Kidney (tissue), 14 donors: ENCODE data around the gene TCF7L2. TPM values are rescaled to one million over a fixed set of nuclear protein-coding genes. Genes with fewer than 3 reads are reported as not detected.

Experiments
- DNase-seq, 5 donors: peaks; one replicate each; pipeline ENCODE4 v3.0.0-alpha.2; 2013 to 2020
- FAIRE-seq: peaks from 2 replicates; lab custom pipeline; 2012; peaks lifted over from hg19 to GRCh38; lab: Jason Lieb, UNC
- H3K27ac ChIP-seq, 2 donors: one replicate each; pipeline ENCODE4 v1.7.0; 2013; ENCODE audit warnings: low read depth in 2 of 2, low read length in 2 of 2, inconsistent platforms in 1 of 2
- H3K27me3 ChIP-seq: one replicate; pipeline ENCODE4 v1.7.1; 2013; ENCODE audit warnings: low read length, inconsistent platforms; ENCODE audit not compliant: control insufficient read depth, insufficient read depth
- H3K36me3 ChIP-seq, 3 donors: one replicate each; pipeline versions ENCODE4 v1.7.0 to v1.7.1; 2013; ENCODE audit warnings: low read length in 3 of 3, control low read depth in 1 of 3, inconsistent platforms in 1 of 3; ENCODE audit not compliant: insufficient read depth in 3 of 3, control insufficient read depth in 2 of 3
- H3K4me1 ChIP-seq, 3 donors: one replicate each; pipeline versions ENCODE4 v1.7.0 to v1.7.1; 2013; ENCODE audit warnings: low read length in 3 of 3, inconsistent platforms in 1 of 3, low read depth in 1 of 3; ENCODE audit not compliant: control insufficient read depth in 2 of 3, insufficient read depth in 2 of 3
- H3K4me3 ChIP-seq, 3 donors: one replicate each; pipeline versions ENCODE4 v1.7.0 to v1.8.1; 2013; ENCODE audit warnings: low read length in 3 of 3, control low read depth in 1 of 3, inconsistent platforms in 1 of 3
- H3K9ac ChIP-seq, 3 donors: one replicate each; pipeline versions ENCODE4 v1.7.0 to v1.7.1; 2013; ENCODE audit warnings: low read length in 3 of 3, control low read depth in 1 of 3, inconsistent platforms in 1 of 3
- H3K9me3 ChIP-seq, 3 donors: one replicate each; pipeline versions ENCODE4 v1.7.0 to v1.7.1; 2013; ENCODE audit warnings: low read length in 3 of 3, control low read depth in 1 of 3, inconsistent platforms in 1 of 3; ENCODE audit not compliant: control insufficient read depth in 2 of 3, insufficient read depth in 1 of 3
- intact Hi-C: fragments of 100-400 bp; cut with DNase I; formaldehyde crosslinking; loops from one replicate; pipeline ENCODE4 v1.11.1; 2022
- polyA plus RNA-seq: library from polyadenylated mRNA; stranded (reverse); fragments of 350-450 nt; fragmentation: Illumina TruSeq; extraction: RNeasy Lipid Tissue Mini Kit (QIAGEN cat#74804); gene quantifications from one replicate; pipeline ENCODE4 v1.2.3, GENCODE V29; 2014; ENCODE audit warnings: low read depth, low replicate concordance; ENCODE audit not compliant: insufficient read depth
- total RNA-seq: library from RNA; stranded (reverse); fragmentation: NEBNext Ultra II Directional; extraction: Animal tissue kit (Norgen Biotek cat#: 25700); gene quantifications from one replicate; pipeline ENCODE4 v1.2.1, GENCODE V29; 2021
- TF ChIP-seq, protein P1 (sequence below): IDR thresholded peaks from 3 replicates; pipeline ENCODE4 v1.5.1; 2012; ENCODE audit warnings: mild to moderate bottlenecking, moderate library complexity, borderline replicate concordance; ENCODE audit not compliant: insufficient read depth; ENCODE audit errors: extremely low read depth
- donor health status: control.
- donor health status: control.
- donor health status: control.
- donor health status: control.
- donor health status: control.
- donor health status: DM: yes; HTN: yes; CAD: no.
- donor health status: Normal renal cell carcinoma (clear cell type).

Gene TCF7L2
- total and polyA plus RNA-seq, 2 donors from 2014 or later: 6.5 to 32.4 TPM

DNA sequence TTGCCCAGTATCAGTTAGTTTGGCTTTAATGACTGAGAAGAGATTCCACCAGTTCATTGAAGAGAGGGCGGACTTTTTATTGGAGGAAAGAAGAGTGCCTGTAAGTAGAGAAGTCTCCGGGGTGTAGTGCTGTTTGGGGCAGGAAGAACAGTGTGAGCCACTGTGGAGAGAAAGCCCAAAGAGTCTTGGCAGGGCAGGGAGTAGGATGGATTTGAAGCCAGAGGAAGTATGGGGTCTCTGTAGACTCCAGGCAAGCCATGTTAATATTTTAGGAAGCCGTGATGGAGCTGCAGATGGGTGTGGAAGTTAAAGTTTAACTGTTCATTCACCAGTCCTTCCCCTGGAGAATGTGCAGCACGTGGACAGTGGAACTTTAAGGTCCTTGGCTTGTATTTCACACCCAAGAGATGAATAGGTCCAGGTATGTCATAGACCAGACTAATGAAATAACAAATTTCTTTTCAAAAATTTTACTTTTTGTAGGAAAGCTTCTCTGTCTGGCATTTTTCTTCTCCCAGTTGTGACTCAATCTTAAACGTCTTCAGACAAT, 54.1 kb downstream of the TCF7L2 start:
- no peak for DNase-seq
- intact Hi-C loops: no loop called here
- Histone ChIP-seq H3K4me1 (peaks cover 5 to 26% (median 16%) of the 10 kb centered on the region in 3 donors), H3K9me3 (no peaks in the 10 kb centered on the region), H3K9ac (no peak overlapping the region), H3K27ac (no peak overlapping the region), H3K27me3 (no peaks in the 10 kb centered on the region), H3K4me3 (no peak overlapping the region), H3K36me3 (no peaks in the 10 kb centered on the region)
- TF ChIP-seq, protein P1, sequence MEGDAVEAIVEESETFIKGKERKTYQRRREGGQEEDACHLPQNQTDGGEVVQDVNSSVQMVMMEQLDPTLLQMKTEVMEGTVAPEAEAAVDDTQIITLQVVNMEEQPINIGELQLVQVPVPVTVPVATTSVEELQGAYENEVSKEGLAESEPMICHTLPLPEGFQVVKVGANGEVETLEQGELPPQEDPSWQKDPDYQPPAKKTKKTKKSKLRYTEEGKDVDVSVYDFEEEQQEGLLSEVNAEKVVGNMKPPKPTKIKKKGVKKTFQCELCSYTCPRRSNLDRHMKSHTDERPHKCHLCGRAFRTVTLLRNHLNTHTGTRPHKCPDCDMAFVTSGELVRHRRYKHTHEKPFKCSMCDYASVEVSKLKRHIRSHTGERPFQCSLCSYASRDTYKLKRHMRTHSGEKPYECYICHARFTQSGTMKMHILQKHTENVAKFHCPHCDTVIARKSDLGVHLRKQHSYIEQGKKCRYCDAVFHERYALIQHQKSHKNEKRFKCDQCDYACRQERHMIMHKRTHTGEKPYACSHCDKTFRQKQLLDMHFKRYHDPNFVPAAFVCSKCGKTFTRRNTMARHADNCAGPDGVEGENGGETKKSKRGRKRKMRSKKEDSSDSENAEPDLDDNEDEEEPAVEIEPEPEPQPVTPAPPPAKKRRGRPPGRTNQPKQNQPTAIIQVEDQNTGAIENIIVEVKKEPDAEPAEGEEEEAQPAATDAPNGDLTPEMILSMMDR: no peak
- peak; percentile 29 for FAIRE-seq

DNA sequence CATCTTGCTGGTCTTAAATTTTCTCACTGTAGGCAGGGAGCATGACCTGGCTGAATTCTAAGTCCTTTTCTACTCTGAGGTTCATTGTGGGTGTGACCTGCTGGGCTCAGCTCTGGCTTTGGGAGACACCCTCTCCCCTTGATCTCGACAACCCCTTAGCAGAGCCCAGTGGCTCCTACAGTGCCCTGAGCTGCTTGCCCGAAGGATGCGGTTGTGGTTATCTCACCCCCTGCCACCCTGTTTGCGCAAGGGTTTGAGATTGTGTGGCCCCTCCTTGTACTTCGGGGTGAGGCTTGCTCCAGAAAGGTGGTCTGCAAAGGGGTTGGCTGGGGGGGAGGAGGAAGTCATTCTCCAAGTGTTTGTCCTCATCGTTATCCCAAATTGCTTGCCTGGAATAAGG, 55.3 kb downstream of the TCF7L2 start:
- H3K36me3 ChIP-seq: no peaks in the 10 kb centered on the region
- intact Hi-C loops: no loop called here
- no peak overlapping the region for H3K9ac ChIP-seq
- H3K27me3 ChIP-seq: no peaks in the 10 kb centered on the region
- H3K4me1 ChIP-seq: peaks cover 5 to 19% (median 13%) of the 10 kb centered on the region in 3 donors
- H3K4me3 ChIP-seq: no peak overlapping the region
- no peak overlapping the region for H3K27ac ChIP-seq
- FAIRE-seq (no peak), DNase-seq (no peak)
- no peaks in the 10 kb centered on the region for H3K9me3 ChIP-seq
- TF ChIP-seq, protein P1: no peak

DNA sequence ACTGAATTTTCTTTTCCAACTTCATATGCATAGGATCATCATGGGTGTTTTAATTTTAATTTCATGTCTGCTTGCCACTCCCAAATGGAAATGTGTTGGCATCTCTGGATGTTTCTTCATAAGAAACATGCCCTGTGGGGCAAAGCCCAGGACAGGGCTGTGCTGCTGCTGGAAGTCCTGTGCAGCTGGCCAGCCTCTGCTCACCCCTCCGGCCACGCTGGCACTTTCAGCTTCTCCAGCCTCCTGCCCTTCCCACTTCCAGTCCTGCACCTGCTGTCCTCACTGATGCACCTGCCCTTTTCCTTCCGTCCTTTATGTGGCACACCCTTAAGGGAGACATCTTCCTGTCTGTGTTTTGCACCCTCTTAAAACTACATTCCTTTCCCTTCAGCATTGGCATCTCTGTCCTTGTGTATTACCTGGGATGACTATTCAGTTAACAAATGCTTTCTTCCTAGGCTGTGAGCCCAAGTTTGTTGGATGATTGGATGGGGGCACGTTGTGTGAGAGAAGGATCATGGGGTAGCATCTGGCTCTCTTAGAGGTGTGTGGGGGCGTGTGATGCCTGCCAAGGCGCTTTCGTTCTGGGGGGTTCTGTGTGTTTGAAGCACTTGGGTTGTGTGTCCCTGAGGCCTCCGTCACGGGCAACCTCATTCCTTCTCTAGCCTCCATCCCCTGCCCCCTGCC, 56.8 kb downstream of the TCF7L2 start:
- H3K4me3 ChIP-seq: no peak overlapping the region
- TF ChIP-seq, protein P1: no peak
- DNase-seq (no peak), FAIRE-seq (no peak)
- no peaks in the 10 kb centered on the region for H3K36me3 ChIP-seq
- H3K9me3 ChIP-seq: no peaks in the 10 kb centered on the region
- no peak overlapping the region for H3K27ac ChIP-seq
- intact Hi-C loops: no loop called here
- H3K9ac ChIP-seq: no peak overlapping the region
- peaks cover 0 to 11% (median 3%) of the 10 kb centered on the region in 3 donors for H3K4me1 ChIP-seq
- no peaks in the 10 kb centered on the region for H3K27me3 ChIP-seq
